ENCODE results near the gene CMTM4.
A peak's percentile ranks its signal among the peaks of the same experiment; 100 is the strongest.
"Not testable (repeated sequence)": the region's sequence is repeated elsewhere in the genome, so short reads cannot be mapped to it uniquely, and the experiment has no call there.

Gene CMTM4

GRCh38 chr16:66705790-66706505 lies 9.4 kb upstream of the CMTM4 start:
- DNase-seq (ENCODE audit: low read depth), result no peak

- DNase-seq (ENCODE audit: low read depth), result no peak
These were observed 7.1 kb upstream of the CMTM4 start for GRCh38 chr16:66703406-66704215.

- no peak for DNase-seq (ENCODE audit: low read depth)
These were observed 5.0 kb upstream of the CMTM4 start for GRCh38 chr16:66701516-66701915.

- peak; percentile 41 for DNase-seq (ENCODE audit: low read depth)
These were observed 4.5 kb upstream of the CMTM4 start for GRCh38 chr16:66701026-66701425.

- DNase-seq (ENCODE audit: low read depth), result no peak
These were observed 3.4 kb upstream of the CMTM4 start for GRCh38 chr16:66699898-66700297.

- no peak for DNase-seq (ENCODE audit: low read depth)
These were observed 1.5 kb upstream of the CMTM4 start for GRCh38 chr16:66698046-66698445.

GRCh38 chr16:66695935-66696668 lies 441 bp downstream of the CMTM4 start:
- no peak for DNase-seq (ENCODE audit: low read depth)

GRCh38 chr16:66695471-66695934 lies 1.0 kb downstream of the CMTM4 start:
- no peak for DNase-seq (ENCODE audit: low read depth)

GRCh38 chr16:66693149-66693548 lies 3.4 kb downstream of the CMTM4 start:
- DNase-seq (ENCODE audit: low read depth), result no peak

GRCh38 chr16:66692341-66692740 lies 4.2 kb downstream of the CMTM4 start:
- DNase-seq (ENCODE audit: low read depth), result no peak

GRCh38 chr16:66691234-66691633 lies 5.3 kb downstream of the CMTM4 start:
- DNase-seq (ENCODE audit: low read depth), result no peak

- no peak for DNase-seq (ENCODE audit: low read depth)
These were observed 6.3 kb downstream of the CMTM4 start for GRCh38 chr16:66690106-66690847.

GRCh38 chr16:66689282-66689681 lies 7.3 kb downstream of the CMTM4 start:
- no peak for DNase-seq (ENCODE audit: low read depth)

- DNase-seq (ENCODE audit: low read depth), result no peak
These were observed 8.5 kb downstream of the CMTM4 start for GRCh38 chr16:66687906-66688625.

- DNase-seq (ENCODE audit: low read depth), result not testable (repeated sequence)
These were observed 10.9 kb downstream of the CMTM4 start for GRCh38 chr16:66685501-66686115.

GRCh38 chr16:66682271-66682670 lies 14.3 kb downstream of the CMTM4 start:
- DNase-seq (ENCODE audit: low read depth), result no peak

GRCh38 chr16:66681676-66682075 lies 14.9 kb downstream of the CMTM4 start:
- no peak for DNase-seq (ENCODE audit: low read depth)

- peak; percentile 35 for DNase-seq (ENCODE audit: low read depth)
These were observed 18.2 kb downstream of the CMTM4 start for GRCh38 chr16:66678337-66678736.

GRCh38 chr16:66677836-66678235 lies 18.7 kb downstream of the CMTM4 start:
- no peak for DNase-seq (ENCODE audit: low read depth)

- DNase-seq (ENCODE audit: low read depth), result no peak
These were observed 19.4 kb downstream of the CMTM4 start for GRCh38 chr16:66677179-66677578.

- DNase-seq (ENCODE audit: low read depth), result no peak
These were observed 19.9 kb downstream of the CMTM4 start for GRCh38 chr16:66676599-66676998.

Measured in fibroblast of gingiva (primary cell).